Karpas-422 (cell line): Measurements from ENCODE around the gene PYGM. TPM values are rescaled to one million over a fixed set of nuclear protein-coding genes. Genes with fewer than 3 reads are reported as not detected.

Experiments used
- total RNA-seq: library from RNA; depleted of rRNA; stranded (reverse); fragments of >200 nt; shearing (Covaris generic); gene quantifications from 2 replicates; pipeline ENCODE4 v1.2.3, GENCODE V29; 2014; ENCODE audit warnings: low replicate concordance; rRNA removed

The PYGM gene
- total RNA-seq, 1 experiment from 2014 or later, result not detected

Other genes starting within 250 kb of the PYGM start
- not detected in 2 replicates for gene SLC22A11, start 204.0 kb downstream of the PYGM start, total RNA-seq
- not detected in 2 replicates for gene SLC22A12, start 168.8 kb downstream of the PYGM start, total RNA-seq
- 0.83 TPM in 1 of 2 replicates, not detected in the other for gene NRXN2, start 36.8 kb downstream of the PYGM start, total RNA-seq
- 4.0 and 5.3 TPM in 2 replicates for gene RASGRP2, start 15.8 kb downstream of the PYGM start, total RNA-seq
- 156 and 329 TPM in 2 replicates for gene SF1, start 18.6 kb upstream of the PYGM start, total RNA-seq
- 62.0 and 84.2 TPM in 2 replicates for gene MAP4K2, start 43.2 kb upstream of the PYGM start, total RNA-seq
- gene MEN1, start 50.6 kb upstream of the PYGM start, total RNA-seq, result 27.6 and 28.3 TPM in 2 replicates
- gene CDC42BPG, start 84.7 kb upstream of the PYGM start, total RNA-seq, result 0.15 and 0.22 TPM in 2 replicates
- gene EHD1, start 118.6 kb upstream of the PYGM start, total RNA-seq, result 30.8 and 77.3 TPM in 2 replicates
- 16.2 and 24.6 TPM in 2 replicates for gene ATG2A, start 157.2 kb upstream of the PYGM start, total RNA-seq
- gene PPP2R5B, start 164.7 kb upstream of the PYGM start, total RNA-seq, result 1.8 and 7.5 TPM in 2 replicates
- not detected in 2 replicates for gene GPHA2, start 175.9 kb upstream of the PYGM start, total RNA-seq
- not detected in 2 replicates for gene MAJIN, start 212.1 kb upstream of the PYGM start, total RNA-seq
- 0.18 and 1.1 TPM in 2 replicates for gene BATF2, start 237.0 kb upstream of the PYGM start, total RNA-seq